Measurements from ENCODE around the gene CSF3. TPM values are rescaled to one million over a fixed set of nuclear protein-coding genes. Genes with fewer than 3 reads are reported as not detected.

CSF3 gene
- polyA plus RNA-seq, 1 donor from 2014 or later, result not detected

GRCh38 chr17:40058865-40059264 lies 43.6 kb downstream of the CSF3 start:
- no peak overlapping the region for H3K9ac ChIP-seq (ENCODE audit: low read length)
- no peak overlapping the region for H3K4me3 ChIP-seq (ENCODE audit: low read length)
- no peak overlapping the region for H3K4me2 ChIP-seq (ENCODE audit: low read length)
- H2AFZ ChIP-seq (ENCODE audit: low read depth, low read length), result no peak overlapping the region
- no peaks in the 10 kb centered on the region for H3K9me3 ChIP-seq (ENCODE audit: low read length)
- no peak overlapping the region for H3K27ac ChIP-seq (ENCODE audit: low read length)
- TF ChIP-seq EP300 (conservative IDR thresholded peaks at IDR 0.05; ENCODE audit: poor library complexity, severe bottlenecking) (no peak), TAF1 (IDR thresholded peaks at IDR 0.05; ENCODE audit: low read depth) (no peak), POLR2AphosphoS5 (IDR thresholded peaks at IDR 0.05) (no peak), EZH2 (IDR thresholded peaks at IDR 0.05; ENCODE audit: borderline replicate concordance, insufficient read depth, low read length, poor library complexity, severe bottlenecking) (no peak), RAD21 (conservative IDR thresholded peaks at IDR 0.05) (no peak), SMC3 (conservative IDR thresholded peaks at IDR 0.05; ENCODE audit: poor library complexity) (no peak), MXI1 (conservative IDR thresholded peaks at IDR 0.05; ENCODE audit: poor library complexity, severe bottlenecking) (no peak), CTCF (IDR thresholded peaks at IDR 0.05; ENCODE audit: poor library complexity, severe bottlenecking) (no peak)
- TF ChIP-seq, protein P1, sequence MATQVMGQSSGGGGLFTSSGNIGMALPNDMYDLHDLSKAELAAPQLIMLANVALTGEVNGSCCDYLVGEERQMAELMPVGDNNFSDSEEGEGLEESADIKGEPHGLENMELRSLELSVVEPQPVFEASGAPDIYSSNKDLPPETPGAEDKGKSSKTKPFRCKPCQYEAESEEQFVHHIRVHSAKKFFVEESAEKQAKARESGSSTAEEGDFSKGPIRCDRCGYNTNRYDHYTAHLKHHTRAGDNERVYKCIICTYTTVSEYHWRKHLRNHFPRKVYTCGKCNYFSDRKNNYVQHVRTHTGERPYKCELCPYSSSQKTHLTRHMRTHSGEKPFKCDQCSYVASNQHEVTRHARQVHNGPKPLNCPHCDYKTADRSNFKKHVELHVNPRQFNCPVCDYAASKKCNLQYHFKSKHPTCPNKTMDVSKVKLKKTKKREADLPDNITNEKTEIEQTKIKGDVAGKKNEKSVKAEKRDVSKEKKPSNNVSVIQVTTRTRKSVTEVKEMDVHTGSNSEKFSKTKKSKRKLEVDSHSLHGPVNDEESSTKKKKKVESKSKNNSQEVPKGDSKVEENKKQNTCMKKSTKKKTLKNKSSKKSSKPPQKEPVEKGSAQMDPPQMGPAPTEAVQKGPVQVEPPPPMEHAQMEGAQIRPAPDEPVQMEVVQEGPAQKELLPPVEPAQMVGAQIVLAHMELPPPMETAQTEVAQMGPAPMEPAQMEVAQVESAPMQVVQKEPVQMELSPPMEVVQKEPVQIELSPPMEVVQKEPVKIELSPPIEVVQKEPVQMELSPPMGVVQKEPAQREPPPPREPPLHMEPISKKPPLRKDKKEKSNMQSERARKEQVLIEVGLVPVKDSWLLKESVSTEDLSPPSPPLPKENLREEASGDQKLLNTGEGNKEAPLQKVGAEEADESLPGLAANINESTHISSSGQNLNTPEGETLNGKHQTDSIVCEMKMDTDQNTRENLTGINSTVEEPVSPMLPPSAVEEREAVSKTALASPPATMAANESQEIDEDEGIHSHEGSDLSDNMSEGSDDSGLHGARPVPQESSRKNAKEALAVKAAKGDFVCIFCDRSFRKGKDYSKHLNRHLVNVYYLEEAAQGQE (IDR thresholded peaks at IDR 0.05; ENCODE audit: borderline replicate concordance), result no peak
- peaks cover 9% of the 10 kb centered on the region for H3K79me2 ChIP-seq (replicated peaks; ENCODE audit: insufficient read depth, low read length)
- no peaks in the 10 kb centered on the region for H3K9me2 ChIP-seq (ENCODE audit: insufficient read depth, low read length)
- H3K36me3 ChIP-seq (ENCODE audit: insufficient read depth, low read length), result no peaks in the 10 kb centered on the region
- no peaks in the 10 kb centered on the region for H3K27me3 ChIP-seq (ENCODE audit: insufficient read depth, low read depth, low read length)
- no peaks in the 10 kb centered on the region for H4K20me1 ChIP-seq (ENCODE audit: insufficient read depth)
- H3F3A ChIP-seq (ENCODE audit: insufficient read depth, low read length, poor library complexity, severe bottlenecking), result no peaks in the 10 kb centered on the region

DNA sequence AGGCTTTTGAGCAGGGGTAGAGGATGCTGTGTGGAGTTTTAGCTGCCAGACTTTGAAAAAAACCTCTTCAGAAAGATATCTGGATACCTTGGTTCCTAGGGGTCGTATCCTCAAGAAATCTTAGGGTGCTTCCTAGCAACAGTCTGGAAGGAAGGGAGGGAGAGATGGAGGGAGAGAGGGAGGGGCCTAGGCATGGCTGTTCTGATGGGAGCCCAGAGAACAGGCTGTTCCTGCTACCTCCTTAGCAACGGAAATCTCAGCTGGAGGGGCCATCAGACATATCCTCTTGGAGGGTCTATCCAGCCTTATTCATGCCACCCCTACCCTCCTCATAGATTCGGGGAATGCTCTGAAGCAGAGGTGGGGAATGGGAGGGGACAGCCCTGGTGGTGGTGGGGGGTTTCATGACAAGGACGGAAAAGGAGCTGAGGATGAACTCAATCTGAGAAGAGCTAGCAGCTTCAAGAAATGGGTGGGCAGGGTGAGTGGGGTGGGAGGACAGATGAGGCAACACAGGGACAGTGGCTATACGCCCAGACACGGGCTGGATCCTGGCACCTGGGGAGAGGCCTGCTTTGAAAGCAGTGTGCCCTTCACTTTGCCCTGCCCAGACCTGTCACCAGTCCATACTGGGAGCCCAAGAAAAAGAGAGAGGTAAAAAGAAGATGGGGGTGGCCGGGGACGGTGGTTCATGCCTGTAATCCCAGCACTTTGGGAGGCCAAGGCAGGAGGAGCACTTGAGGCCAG lies 44.7 kb downstream of the CSF3 start:
- TF ChIP-seq CTCF (IDR thresholded peaks at IDR 0.05; ENCODE audit: poor library complexity, severe bottlenecking), result no peak
- no peak for TF ChIP-seq RAD21 (conservative IDR thresholded peaks at IDR 0.05)
- TF ChIP-seq, protein P1 (IDR thresholded peaks at IDR 0.05; ENCODE audit: borderline replicate concordance), result no peak
- TF ChIP-seq SMC3 (conservative IDR thresholded peaks at IDR 0.05; ENCODE audit: poor library complexity), result no peak
- no peak for TF ChIP-seq MXI1 (conservative IDR thresholded peaks at IDR 0.05; ENCODE audit: poor library complexity, severe bottlenecking)
- TF ChIP-seq POLR2AphosphoS5 (IDR thresholded peaks at IDR 0.05), result no peak
- TF ChIP-seq EZH2 (IDR thresholded peaks at IDR 0.05; ENCODE audit: borderline replicate concordance, insufficient read depth, low read length, poor library complexity, severe bottlenecking), result no peak
- TF ChIP-seq EP300 (conservative IDR thresholded peaks at IDR 0.05; ENCODE audit: poor library complexity, severe bottlenecking), result no peak
- no peak for TF ChIP-seq TAF1 (IDR thresholded peaks at IDR 0.05; ENCODE audit: low read depth)
- Histone ChIP-seq H3K9me3 (ENCODE audit: low read length) (no peaks in the 10 kb centered on the region), H3K27me3 (ENCODE audit: insufficient read depth, low read depth, low read length) (no peaks in the 10 kb centered on the region), H4K20me1 (ENCODE audit: insufficient read depth) (no peaks in the 10 kb centered on the region), H3K4me3 (ENCODE audit: low read length) (no peak overlapping the region), H3K4me2 (ENCODE audit: low read length) (no peak overlapping the region), H3K9me2 (ENCODE audit: insufficient read depth, low read length) (no peaks in the 10 kb centered on the region), H3K27ac (ENCODE audit: low read length) (no peak overlapping the region), H3F3A (ENCODE audit: insufficient read depth, low read length, poor library complexity, severe bottlenecking) (no peaks in the 10 kb centered on the region), H3K9ac (ENCODE audit: low read length) (no peak overlapping the region), H3K79me2 (replicated peaks; ENCODE audit: insufficient read depth, low read length) (peaks cover 6% of the 10 kb centered on the region), H2AFZ (ENCODE audit: low read depth, low read length) (no peak overlapping the region), H3K36me3 (ENCODE audit: insufficient read depth, low read length) (no peaks in the 10 kb centered on the region)

Data from neural cell (in vitro differentiated cells).